WTC11 (cell line): ENCODE results near the gene FASTKD2. TPM values are rescaled to one million over a fixed set of nuclear protein-coding genes. Genes with fewer than 3 reads are reported as not detected.

Source experiments
- ATAC-seq: fragments of 200-7000 bp; cut with Tn5 transposase; 2 replicates; pipeline ENCODE4 v1.10.0; 2021; ENCODE audit warnings: mild to moderate bottlenecking, moderate library complexity
- CTCF ChIA-PET: fragments of 300-600 bp; sonication (Branson Sonifier 250); formaldehyde crosslinking; loops from one replicate; lab custom pipeline; 2021; ENCODE audit warnings: antibody characterized with exemption; lab: Charles Lee
- POLR2A ChIA-PET: fragments of 350-600 bp; sonication (Branson Sonifier 250); formaldehyde crosslinking; loops from one replicate; lab custom pipeline; 2021; ENCODE audit warnings: antibody characterized with exemption; lab: Charles Lee
- DNase-seq: peaks from one replicate; pipeline ENCODE4 v3.0.0; 2021; ENCODE audit warnings: low spot score
- H3K27ac Mint-ChIP-seq: 2 replicates; pipeline ENCODE4 v1.8.0; 2021; ENCODE audit warnings: mixed read lengths
- H3K27me3 Mint-ChIP-seq: 2 replicates; pipeline ENCODE4 v1.8.0; 2021; ENCODE audit warnings: low read depth, mild to moderate bottlenecking, moderate library complexity, mixed read lengths
- H3K36me3 Mint-ChIP-seq: 2 replicates; pipeline ENCODE4 v1.8.0; 2021; ENCODE audit warnings: mixed read lengths
- H3K4me1 Mint-ChIP-seq: 2 replicates; pipeline ENCODE4 v1.8.0; 2022; ENCODE audit warnings: mixed read lengths
- H3K4me3 Mint-ChIP-seq: 2 replicates; pipeline ENCODE4 v1.8.0; 2021; ENCODE audit warnings: mild to moderate bottlenecking, moderate library complexity, mixed read lengths
- H3K9me3 Mint-ChIP-seq: 2 replicates; pipeline ENCODE4 v1.8.0; 2021; ENCODE audit warnings: mixed read lengths
- CDX4 ChIP-seq: fragments of 250-450 bp; sonication (Bioruptor Pico); IDR thresholded peaks from 2 replicates; pipeline ENCODE4 v1.9.0; 2021; ENCODE audit warnings: moderate library complexity, mild to moderate bottlenecking, inconsistent platforms, borderline replicate concordance
- CREM ChIP-seq: sonication (generic); formaldehyde crosslinking; IDR thresholded peaks from 2 replicates; pipeline ENCODE4 v1.8.1; 2022; ENCODE audit warnings: mild to moderate bottlenecking, missing genetic modification reagents, moderate library complexity
- E2F4 ChIP-seq: sonication (generic); formaldehyde crosslinking; IDR thresholded peaks from 2 replicates; pipeline ENCODE4 v1.8.1; 2022; ENCODE audit warnings: low read depth, mild to moderate bottlenecking, moderate library complexity, missing genetic modification reagents, borderline replicate concordance
- FOXK1 ChIP-seq: sonication (generic); formaldehyde crosslinking; IDR thresholded peaks from 2 replicates; pipeline ENCODE4 v1.8.0; 2022; ENCODE audit warnings: mild to moderate bottlenecking, moderate library complexity, missing genetic modification reagents
- FOXP4 ChIP-seq: sonication (generic); formaldehyde crosslinking; IDR thresholded peaks from 2 replicates; pipeline ENCODE4 v1.8.0; 2022; ENCODE audit warnings: mild to moderate bottlenecking, missing genetic modification reagents
- JAZF1 ChIP-seq: fragments of 250-450 bp; sonication (Bioruptor Pico); IDR thresholded peaks from 2 replicates; pipeline ENCODE4 v1.9.0; 2021; ENCODE audit warnings: moderate library complexity, mild to moderate bottlenecking, inconsistent platforms
- MAX ChIP-seq: sonication (generic); formaldehyde crosslinking; IDR thresholded peaks from 2 replicates; pipeline ENCODE4 v1.8.0; 2022; ENCODE audit warnings: mild to moderate bottlenecking, missing genetic modification reagents
- MXD4 ChIP-seq: fragments of 250-450 bp; sonication (Bioruptor Pico); IDR thresholded peaks from 2 replicates; pipeline ENCODE4 v1.8.0; 2021; ENCODE audit warnings: mild to moderate bottlenecking, moderate library complexity, borderline replicate concordance
- NFYB ChIP-seq: sonication (generic); formaldehyde crosslinking; conservative IDR thresholded peaks from 2 replicates; pipeline ENCODE4 v1.8.0; 2022; ENCODE audit warnings: low read depth, missing genetic modification reagents
- SMAD4 ChIP-seq: sonication (generic); formaldehyde crosslinking; IDR thresholded peaks from 2 replicates; pipeline ENCODE4 v1.8.0; 2022; ENCODE audit warnings: mild to moderate bottlenecking, missing genetic modification reagents
- STAT6 ChIP-seq: sonication (generic); formaldehyde crosslinking; conservative IDR thresholded peaks from 2 replicates; pipeline ENCODE4 v1.8.1; 2023; ENCODE audit warnings: mild to moderate bottlenecking, low read depth, missing genetic modification reagents, moderate library complexity
- ZBTB43 ChIP-seq: sonication (generic); formaldehyde crosslinking; IDR thresholded peaks from 2 replicates; pipeline ENCODE4 v1.8.1; 2023; ENCODE audit warnings: mild to moderate bottlenecking, missing genetic modification reagents
- ZNF121 ChIP-seq: sonication (generic); formaldehyde crosslinking; IDR thresholded peaks from 2 replicates; pipeline ENCODE4 v1.8.0; 2023; ENCODE audit warnings: missing genetic modification reagents
- ZNF232 ChIP-seq: sonication (generic); formaldehyde crosslinking; IDR thresholded peaks from 2 replicates; pipeline ENCODE4 v1.8.0; 2022; ENCODE audit warnings: mild to moderate bottlenecking, missing genetic modification reagents
- ZNF416 ChIP-seq: fragments of 250-450 bp; sonication (Bioruptor Pico); IDR thresholded peaks from 2 replicates; pipeline ENCODE4 v1.9.0; 2021; ENCODE audit warnings: mild to moderate bottlenecking, inconsistent platforms
- ZNF423 ChIP-seq: fragments of 250-450 bp; sonication (Bioruptor Pico); IDR thresholded peaks from 2 replicates; pipeline ENCODE4 v2.1.2; 2022; ENCODE audit warnings: mild to moderate bottlenecking, moderate library complexity
- ZSCAN18 ChIP-seq: fragments of 250-450 bp; sonication (Bioruptor Pico); IDR thresholded peaks from 2 replicates; pipeline ENCODE4 v2.1.2; 2022; ENCODE audit warnings: mild to moderate bottlenecking, moderate library complexity
- total RNA-seq: library from RNA; stranded (reverse); gene quantifications from 3 replicates; pipeline ENCODE4 v1.2.3, GENCODE V29; 2021

The FASTKD2 gene
- total RNA-seq, 1 experiment from 2014 or later = 33.7 TPM

GRCh38 chr2:206823178-206823577 is 57.8 kb downstream of the FASTKD2 start:
- Mint-ChIP-seq H3K4me1 (peaks cover 22% of the 10 kb centered on the region), H3K9me3 (0 out of 2 replicates have a peak, but pooled peaks cover 3% of the 10 kb centered on the region), H3K27ac (no peak overlapping the region), H3K4me3 (no peak overlapping the region), H3K36me3 (no peaks in the 10 kb centered on the region), H3K27me3 (no peaks in the 10 kb centered on the region)
- ATAC-seq (no peak), DNase-seq (no peak)
- no peak for TF ChIP-seq FOXP4 (CRISPR knock-in tag)
- no peak for TF ChIP-seq CDX4 (CRISPR knock-in tag)
- no peak for TF ChIP-seq MXD4 (CRISPR knock-in tag)
- no peak for TF ChIP-seq ZNF423
- no peak for TF ChIP-seq JAZF1 (CRISPR knock-in tag)
- TF ChIP-seq STAT6 = no peak
- TF ChIP-seq ZNF121 (CRISPR knock-in tag) = no peak
- no peak for TF ChIP-seq ZNF416 (CRISPR knock-in tag)
- TF ChIP-seq ZSCAN18 (CRISPR knock-in tag) = no peak
- no peak for TF ChIP-seq E2F4 (CRISPR knock-in tag)
- TF ChIP-seq FOXK1 = no peak
- TF ChIP-seq ZNF232 (CRISPR knock-in tag) = no peak
- TF ChIP-seq ZBTB43 (CRISPR knock-in tag) = no peak
- TF ChIP-seq NFYB (CRISPR knock-in tag) = no peak
- no peak for TF ChIP-seq SMAD4 (CRISPR knock-in tag)
- no peak for TF ChIP-seq MAX (CRISPR knock-in tag)
- no peak for TF ChIP-seq CREM (CRISPR knock-in tag)
- POLR2A ChIA-PET = no interaction called here
- CTCF ChIA-PET = interaction anchor here (1.9 kb wide), 1 partner anchor 18 kb away, joined by 4 read pairs; no protein-coding TSS in a partner anchor
